ENCODE results near the gene FLNB.

Gene FLNB

GRCh38 chr3:58084166-58084565, 75.9 kb downstream of the FLNB start:
- TF ChIP-seq EZH2phosphoT487 (IDR thresholded peaks at IDR 0.05; ENCODE audit: borderline replicate concordance) (no peak), CTCF (conservative IDR thresholded peaks at IDR 0.05; ENCODE audit: low read length) (no peak)
- Histone ChIP-seq H3K79me2 (ENCODE audit: insufficient read depth, low read length) (no peaks in the 10 kb centered on the region), H3K4me1 (ENCODE audit: insufficient read depth, low read length, poor library complexity, severe bottlenecking) (no peaks in the 10 kb centered on the region), H2AFZ (ENCODE audit: low read length) (no peak overlapping the region), H3K9me2 (replicated peaks; ENCODE audit: low read depth, low read length) (no peaks in the 10 kb centered on the region), H4K20me1 (ENCODE audit: insufficient read depth, low read length, poor library complexity, severe bottlenecking) (no peaks in the 10 kb centered on the region), H3K4me3 (ENCODE audit: low read length, poor library complexity, severe bottlenecking) (no peak overlapping the region), H3K9ac (ENCODE audit: low read depth, low read length, poor library complexity, severe bottlenecking) (no peak overlapping the region), H3K27me3 (ENCODE audit: insufficient read depth, low read length, poor library complexity, severe bottlenecking) (no peaks in the 10 kb centered on the region), H3K36me3 (ENCODE audit: insufficient read depth, low read length) (peaks cover 26% of the 10 kb centered on the region; the same call in 1 of the 2 replicates), H3K4me2 (ENCODE audit: low read depth, low read length, poor library complexity, severe bottlenecking) (no peak overlapping the region), H3K9me3 (ENCODE audit: insufficient read depth, low read depth, low read length) (no peaks in the 10 kb centered on the region), H3F3A (ENCODE audit: low read depth) (no peaks in the 10 kb centered on the region)

- Histone ChIP-seq H3K4me1 (ENCODE audit: insufficient read depth, low read length, poor library complexity, severe bottlenecking) (no peaks in the 10 kb centered on the region), H2AFZ (ENCODE audit: low read length) (no peak overlapping the region), H3K27me3 (ENCODE audit: insufficient read depth, low read length, poor library complexity, severe bottlenecking) (no peaks in the 10 kb centered on the region), H3K4me3 (ENCODE audit: low read length, poor library complexity, severe bottlenecking) (no peak overlapping the region), H3K36me3 (ENCODE audit: insufficient read depth, low read length) (peaks cover 19% of the 10 kb centered on the region; the same call in 1 of the 2 replicates), H3K79me2 (ENCODE audit: insufficient read depth, low read length) (no peaks in the 10 kb centered on the region), H4K20me1 (ENCODE audit: insufficient read depth, low read length, poor library complexity, severe bottlenecking) (no peaks in the 10 kb centered on the region), H3K9me3 (ENCODE audit: insufficient read depth, low read depth, low read length) (no peaks in the 10 kb centered on the region), H3F3A (ENCODE audit: low read depth) (no peaks in the 10 kb centered on the region), H3K9me2 (replicated peaks; ENCODE audit: low read depth, low read length) (no peaks in the 10 kb centered on the region), H3K9ac (ENCODE audit: low read depth, low read length, poor library complexity, severe bottlenecking) (no peak overlapping the region), H3K4me2 (ENCODE audit: low read depth, low read length, poor library complexity, severe bottlenecking) (no peak overlapping the region)
- no peak for TF ChIP-seq CTCF (conservative IDR thresholded peaks at IDR 0.05; ENCODE audit: low read length)
- TF ChIP-seq EZH2phosphoT487 (IDR thresholded peaks at IDR 0.05; ENCODE audit: borderline replicate concordance), result no peak
Measured at GRCh38 chr3:58084788-58085543, 76.7 kb downstream of the FLNB start.

DNA sequence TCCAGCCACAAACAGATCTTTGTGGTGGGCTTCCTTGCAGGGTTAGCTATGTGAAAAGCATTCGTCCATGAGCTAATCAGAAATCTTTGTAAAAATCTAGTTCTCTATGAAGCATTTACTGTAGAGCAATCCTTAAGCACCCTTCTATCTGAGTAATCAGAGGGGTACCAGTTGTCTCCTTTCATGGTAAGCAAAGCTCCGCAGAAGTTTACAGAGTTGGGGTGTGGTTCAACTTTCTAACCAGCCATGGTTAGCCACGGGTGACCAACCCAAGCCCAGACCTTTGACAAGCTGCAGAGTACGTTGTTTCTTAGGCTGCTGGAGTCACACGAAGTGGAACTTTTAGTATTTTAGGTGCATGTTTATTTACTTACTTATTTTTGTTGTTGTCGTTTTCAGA, 77.4 kb downstream of the FLNB start:
- Histone ChIP-seq H3K4me2 (ENCODE audit: low read depth, low read length, poor library complexity, severe bottlenecking) (no peak overlapping the region), H3K9ac (ENCODE audit: low read depth, low read length, poor library complexity, severe bottlenecking) (no peak overlapping the region), H3K79me2 (ENCODE audit: insufficient read depth, low read length) (no peaks in the 10 kb centered on the region), H3K9me3 (ENCODE audit: insufficient read depth, low read depth, low read length) (no peaks in the 10 kb centered on the region), H3K4me3 (ENCODE audit: low read length, poor library complexity, severe bottlenecking) (no peak overlapping the region), H3F3A (ENCODE audit: low read depth) (no peaks in the 10 kb centered on the region), H3K36me3 (ENCODE audit: insufficient read depth, low read length) (peaks cover 15% of the 10 kb centered on the region; the same call in 1 of the 2 replicates), H4K20me1 (ENCODE audit: insufficient read depth, low read length, poor library complexity, severe bottlenecking) (no peaks in the 10 kb centered on the region), H3K27me3 (ENCODE audit: insufficient read depth, low read length, poor library complexity, severe bottlenecking) (no peaks in the 10 kb centered on the region), H3K4me1 (ENCODE audit: insufficient read depth, low read length, poor library complexity, severe bottlenecking) (no peaks in the 10 kb centered on the region), H2AFZ (ENCODE audit: low read length) (no peak overlapping the region), H3K9me2 (replicated peaks; ENCODE audit: low read depth, low read length) (no peaks in the 10 kb centered on the region)
- TF ChIP-seq EZH2phosphoT487 (IDR thresholded peaks at IDR 0.05; ENCODE audit: borderline replicate concordance) (no peak), CTCF (conservative IDR thresholded peaks at IDR 0.05; ENCODE audit: low read length) (no peak)

All from Loucy (cell line).